HepG2 (cell line): Measurements from ENCODE around the gene PSIP1. TPM values are rescaled to one million over a fixed set of nuclear protein-coding genes. Genes with fewer than 3 reads are reported as not detected.

Experiments used
- HOXA3 ChIP-seq: sonication (generic); formaldehyde crosslinking; IDR thresholded peaks from 2 replicates; pipeline ENCODE4 v1.5.0; 2020; ENCODE audit warnings: missing genetic modification reagents
- MEIS2 ChIP-seq: sonication (generic); formaldehyde crosslinking; IDR thresholded peaks from 2 replicates; pipeline ENCODE4 v1.9.0; 2021; ENCODE audit warnings: mild to moderate bottlenecking, missing genetic modification reagents
- ZNF766 ChIP-seq: sonication (generic); formaldehyde crosslinking; IDR thresholded peaks from 2 replicates; pipeline ENCODE4 v1.5.0; 2020; ENCODE audit warnings: missing genetic modification reagents, borderline replicate concordance
- polyA plus RNA-seq, 8 experiments: library from polyadenylated mRNA; depleted of rRNA in 3 of 8; stranded (reverse) in 7 of 8; unstranded in 1 of 8; fragments of >200 nt; fragmentation: Illumina TruSeq in 4 of 8; extraction: Trizol in 4 of 8; gene quantifications; 2 replicates each; pipeline versions ENCODE4 v1.2.1 to v1.2.3, GENCODE V29; 2011 to 2016; ENCODE audit warnings: low read depth in 4 of 8, missing spikeins in 1 of 8, mixed read lengths in 1 of 8; ENCODE audit not compliant: insufficient read depth in 1 of 8
- total RNA-seq, 5 experiments: library from RNA; depleted of rRNA; stranded (reverse); fragments of >200 nt; fragmentation: Illumina TruSeq; extraction: Trizol; gene quantifications; 2 replicates each; pipeline ENCODE4 v1.2.3, GENCODE V29; 2016; ENCODE audit warnings: low read depth in 1 of 5
- TF ChIP-seq, protein P1 (sequence below): sonication (generic); formaldehyde crosslinking; IDR thresholded peaks from 2 replicates; pipeline ENCODE4 v1.9.0; 2021; ENCODE audit warnings: missing genetic modification reagents, mild to moderate bottlenecking, borderline replicate concordance
- TF ChIP-seq, protein P2 (sequence below): sonication (generic); formaldehyde crosslinking; IDR thresholded peaks from 2 replicates; pipeline ENCODE4 v1.8.0; 2022; ENCODE audit warnings: missing genetic modification reagents, mild to moderate bottlenecking, inconsistent platforms, borderline replicate concordance
- TF ChIP-seq, protein P3 (sequence below): sonication (generic); formaldehyde crosslinking; IDR thresholded peaks from 2 replicates; pipeline ENCODE4 v1.5.0; 2020; ENCODE audit warnings: mild to moderate bottlenecking, missing genetic modification reagents
- TF ChIP-seq, protein P4 (sequence below): IDR thresholded peaks from 2 replicates; pipeline ENCODE4 v1.6.1; 2016; ENCODE audit warnings: low read depth, control low read depth
- TF ChIP-seq, protein P5 (sequence below), 2 experiments: sonication (generic) in 1 of 2; formaldehyde crosslinking in 1 of 2; IDR thresholded peaks; 2 replicates each; pipeline versions ENCODE4 v1.4.0 to v1.6.1; 2016 to 2020; ENCODE audit warnings: borderline replicate concordance in 1 of 2, low read depth in 1 of 2, mild to moderate bottlenecking in 1 of 2, missing genetic modification reagents in 1 of 2

Gene PSIP1
- total and polyA plus RNA-seq, 2 of the 13 experiments (the other 11 are each of a cell fraction or from before 2014, with no cell fraction given), result 12.6 to 46.4 TPM

DNA sequence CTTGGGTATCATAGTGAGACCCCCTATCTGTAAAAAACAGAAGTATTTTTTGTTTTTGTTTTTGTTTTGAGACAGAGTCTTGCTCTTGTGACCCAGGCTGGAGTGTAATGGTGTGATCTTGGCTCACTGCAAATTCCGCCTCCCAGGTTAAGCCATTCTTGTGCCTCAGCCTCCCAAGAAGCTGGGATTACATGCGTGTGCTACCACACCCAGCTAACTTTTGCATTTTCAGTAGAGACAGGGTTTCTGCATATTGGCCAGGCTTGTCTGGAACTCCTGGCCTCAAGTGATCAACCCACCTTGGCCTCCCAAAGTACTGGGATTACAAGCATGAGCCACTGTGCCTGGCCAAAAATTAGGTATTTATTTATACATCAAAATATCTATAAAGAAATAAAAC, 31.9 kb upstream of the PSIP1 start (continued):
- no peak for TF ChIP-seq MEIS2 (CRISPR knock-in tag)
- TF ChIP-seq, protein P1, sequence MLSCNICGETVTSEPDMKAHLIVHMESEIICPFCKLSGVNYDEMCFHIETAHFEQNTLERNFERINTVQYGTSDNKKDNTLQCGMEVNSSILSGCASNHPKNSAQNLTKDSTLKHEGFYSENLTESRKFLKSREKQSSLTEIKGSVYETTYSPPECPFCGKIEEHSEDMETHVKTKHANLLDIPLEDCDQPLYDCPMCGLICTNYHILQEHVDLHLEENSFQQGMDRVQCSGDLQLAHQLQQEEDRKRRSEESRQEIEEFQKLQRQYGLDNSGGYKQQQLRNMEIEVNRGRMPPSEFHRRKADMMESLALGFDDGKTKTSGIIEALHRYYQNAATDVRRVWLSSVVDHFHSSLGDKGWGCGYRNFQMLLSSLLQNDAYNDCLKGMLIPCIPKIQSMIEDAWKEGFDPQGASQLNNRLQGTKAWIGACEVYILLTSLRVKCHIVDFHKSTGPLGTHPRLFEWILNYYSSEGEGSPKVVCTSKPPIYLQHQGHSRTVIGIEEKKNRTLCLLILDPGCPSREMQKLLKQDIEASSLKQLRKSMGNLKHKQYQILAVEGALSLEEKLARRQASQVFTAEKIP, result no peak
- TF ChIP-seq, protein P2, sequence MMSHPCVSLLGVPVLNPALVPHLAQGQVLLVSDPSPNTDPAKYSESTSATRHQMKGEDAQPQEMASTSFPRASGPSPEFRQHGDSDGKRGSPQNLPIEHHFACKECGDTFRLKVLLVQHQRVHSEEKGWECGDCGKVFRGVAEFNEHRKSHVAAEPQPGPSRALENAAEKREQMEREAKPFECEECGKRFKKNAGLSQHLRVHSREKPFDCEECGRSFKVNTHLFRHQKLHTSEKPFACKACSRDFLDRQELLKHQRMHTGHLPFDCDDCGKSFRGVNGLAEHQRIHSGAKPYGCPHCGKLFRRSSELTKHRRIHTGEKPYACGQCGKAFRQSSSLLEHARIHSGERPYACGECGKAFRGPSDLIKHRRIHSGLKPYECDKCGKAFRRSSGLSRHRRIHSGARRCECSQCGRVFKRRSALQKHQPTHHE (CRISPR knock-in tag), result no peak
- TF ChIP-seq, protein P3, sequence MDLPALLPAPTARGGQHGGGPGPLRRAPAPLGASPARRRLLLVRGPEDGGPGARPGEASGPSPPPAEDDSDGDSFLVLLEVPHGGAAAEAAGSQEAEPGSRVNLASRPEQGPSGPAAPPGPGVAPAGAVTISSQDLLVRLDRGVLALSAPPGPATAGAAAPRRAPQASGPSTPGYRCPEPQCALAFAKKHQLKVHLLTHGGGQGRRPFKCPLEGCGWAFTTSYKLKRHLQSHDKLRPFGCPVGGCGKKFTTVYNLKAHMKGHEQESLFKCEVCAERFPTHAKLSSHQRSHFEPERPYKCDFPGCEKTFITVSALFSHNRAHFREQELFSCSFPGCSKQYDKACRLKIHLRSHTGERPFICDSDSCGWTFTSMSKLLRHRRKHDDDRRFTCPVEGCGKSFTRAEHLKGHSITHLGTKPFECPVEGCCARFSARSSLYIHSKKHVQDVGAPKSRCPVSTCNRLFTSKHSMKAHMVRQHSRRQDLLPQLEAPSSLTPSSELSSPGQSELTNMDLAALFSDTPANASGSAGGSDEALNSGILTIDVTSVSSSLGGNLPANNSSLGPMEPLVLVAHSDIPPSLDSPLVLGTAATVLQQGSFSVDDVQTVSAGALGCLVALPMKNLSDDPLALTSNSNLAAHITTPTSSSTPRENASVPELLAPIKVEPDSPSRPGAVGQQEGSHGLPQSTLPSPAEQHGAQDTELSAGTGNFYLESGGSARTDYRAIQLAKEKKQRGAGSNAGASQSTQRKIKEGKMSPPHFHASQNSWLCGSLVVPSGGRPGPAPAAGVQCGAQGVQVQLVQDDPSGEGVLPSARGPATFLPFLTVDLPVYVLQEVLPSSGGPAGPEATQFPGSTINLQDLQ (CRISPR knock-in tag), result no peak
- no peak for TF ChIP-seq HOXA3 (CRISPR knock-in tag)
- TF ChIP-seq, protein P4, sequence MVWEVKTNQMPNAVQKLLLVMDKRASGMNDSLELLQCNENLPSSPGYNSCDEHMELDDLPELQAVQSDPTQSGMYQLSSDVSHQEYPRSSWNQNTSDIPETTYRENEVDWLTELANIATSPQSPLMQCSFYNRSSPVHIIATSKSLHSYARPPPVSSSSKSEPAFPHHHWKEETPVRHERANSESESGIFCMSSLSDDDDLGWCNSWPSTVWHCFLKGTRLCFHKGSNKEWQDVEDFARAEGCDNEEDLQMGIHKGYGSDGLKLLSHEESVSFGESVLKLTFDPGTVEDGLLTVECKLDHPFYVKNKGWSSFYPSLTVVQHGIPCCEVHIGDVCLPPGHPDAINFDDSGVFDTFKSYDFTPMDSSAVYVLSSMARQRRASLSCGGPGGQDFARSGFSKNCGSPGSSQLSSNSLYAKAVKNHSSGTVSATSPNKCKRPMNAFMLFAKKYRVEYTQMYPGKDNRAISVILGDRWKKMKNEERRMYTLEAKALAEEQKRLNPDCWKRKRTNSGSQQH (CRISPR knock-in tag), result no peak
- TF ChIP-seq, protein P5, sequence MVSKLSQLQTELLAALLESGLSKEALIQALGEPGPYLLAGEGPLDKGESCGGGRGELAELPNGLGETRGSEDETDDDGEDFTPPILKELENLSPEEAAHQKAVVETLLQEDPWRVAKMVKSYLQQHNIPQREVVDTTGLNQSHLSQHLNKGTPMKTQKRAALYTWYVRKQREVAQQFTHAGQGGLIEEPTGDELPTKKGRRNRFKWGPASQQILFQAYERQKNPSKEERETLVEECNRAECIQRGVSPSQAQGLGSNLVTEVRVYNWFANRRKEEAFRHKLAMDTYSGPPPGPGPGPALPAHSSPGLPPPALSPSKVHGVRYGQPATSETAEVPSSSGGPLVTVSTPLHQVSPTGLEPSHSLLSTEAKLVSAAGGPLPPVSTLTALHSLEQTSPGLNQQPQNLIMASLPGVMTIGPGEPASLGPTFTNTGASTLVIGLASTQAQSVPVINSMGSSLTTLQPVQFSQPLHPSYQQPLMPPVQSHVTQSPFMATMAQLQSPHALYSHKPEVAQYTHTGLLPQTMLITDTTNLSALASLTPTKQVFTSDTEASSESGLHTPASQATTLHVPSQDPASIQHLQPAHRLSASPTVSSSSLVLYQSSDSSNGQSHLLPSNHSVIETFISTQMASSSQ (IDR thresholded peaks at IDR 0.05; ENCODE audit: low read depth), result no peak
- TF ChIP-seq, protein P5 (CRISPR knock-in tag; IDR thresholded peaks at IDR 0.05; ENCODE audit: borderline replicate concordance), result no peak
- no peak for TF ChIP-seq ZNF766
